ENCODE results near the gene DIPK1C.
A peak's percentile ranks its signal among the peaks of the same experiment; 100 is the strongest.

The DIPK1C gene

DNA sequence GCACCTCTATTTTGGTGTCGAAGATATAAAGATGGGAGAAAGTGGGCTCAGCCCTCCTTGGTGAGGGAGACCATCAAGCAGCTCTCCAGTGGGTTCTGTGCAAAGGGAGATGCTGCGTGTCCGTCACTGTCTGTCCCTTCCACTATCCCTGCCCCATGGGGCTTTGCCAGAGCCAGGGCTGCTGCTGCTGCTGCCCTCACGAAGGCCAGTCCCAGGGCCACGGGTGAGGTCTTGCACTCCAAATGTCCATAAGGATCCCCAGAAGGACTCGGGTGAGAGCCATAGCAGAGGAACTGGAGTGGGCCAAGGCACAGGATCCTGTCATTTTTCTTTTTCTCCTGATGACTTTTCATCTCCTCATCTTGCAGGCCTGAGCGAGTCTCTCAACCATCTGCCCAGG lies 3.7 kb upstream of the DIPK1C start:
- H3K4me3 ChIP-seq (replicated peaks in 1 of 2; ENCODE audit: low read depth in 2 of 2, low read length in 2 of 2): no peak overlapping the region
- TF ChIP-seq, protein P1, sequence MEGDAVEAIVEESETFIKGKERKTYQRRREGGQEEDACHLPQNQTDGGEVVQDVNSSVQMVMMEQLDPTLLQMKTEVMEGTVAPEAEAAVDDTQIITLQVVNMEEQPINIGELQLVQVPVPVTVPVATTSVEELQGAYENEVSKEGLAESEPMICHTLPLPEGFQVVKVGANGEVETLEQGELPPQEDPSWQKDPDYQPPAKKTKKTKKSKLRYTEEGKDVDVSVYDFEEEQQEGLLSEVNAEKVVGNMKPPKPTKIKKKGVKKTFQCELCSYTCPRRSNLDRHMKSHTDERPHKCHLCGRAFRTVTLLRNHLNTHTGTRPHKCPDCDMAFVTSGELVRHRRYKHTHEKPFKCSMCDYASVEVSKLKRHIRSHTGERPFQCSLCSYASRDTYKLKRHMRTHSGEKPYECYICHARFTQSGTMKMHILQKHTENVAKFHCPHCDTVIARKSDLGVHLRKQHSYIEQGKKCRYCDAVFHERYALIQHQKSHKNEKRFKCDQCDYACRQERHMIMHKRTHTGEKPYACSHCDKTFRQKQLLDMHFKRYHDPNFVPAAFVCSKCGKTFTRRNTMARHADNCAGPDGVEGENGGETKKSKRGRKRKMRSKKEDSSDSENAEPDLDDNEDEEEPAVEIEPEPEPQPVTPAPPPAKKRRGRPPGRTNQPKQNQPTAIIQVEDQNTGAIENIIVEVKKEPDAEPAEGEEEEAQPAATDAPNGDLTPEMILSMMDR (IDR thresholded peaks at IDR 0.05; ENCODE audit: low read depth, low read length): no peak
- no peak for DNase-seq (ENCODE audit: low read depth in 2 of 2)

DNA sequence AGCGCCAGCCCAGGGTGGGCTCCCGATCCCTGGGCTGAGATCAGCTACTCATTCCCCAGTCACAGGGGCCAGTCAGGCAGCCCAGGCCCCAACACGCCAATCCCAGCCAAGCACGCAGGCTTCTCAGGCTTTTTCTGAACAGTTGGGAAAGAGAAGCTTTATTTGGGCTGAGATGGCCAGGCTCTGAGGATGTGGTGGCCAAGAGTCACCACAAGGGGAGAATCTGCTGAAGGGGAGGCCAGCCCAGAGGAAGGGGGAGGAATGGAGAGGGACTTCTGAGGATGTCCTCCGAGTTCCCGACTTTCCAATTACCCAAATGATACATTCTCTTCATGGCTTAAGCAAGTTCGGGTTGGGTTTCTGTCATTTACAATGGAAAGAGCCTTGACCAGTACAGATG lies 2.8 kb upstream of the DIPK1C start:
- H3K4me3 ChIP-seq (replicated peaks in 1 of 2; ENCODE audit: low read depth in 2 of 2, low read length in 2 of 2): no peak overlapping the region
- TF ChIP-seq, protein P1 (IDR thresholded peaks at IDR 0.05; ENCODE audit: low read depth, low read length): peak; percentile 43
- DNase-seq (ENCODE audit: low read depth in 2 of 2): no peak

DNA sequence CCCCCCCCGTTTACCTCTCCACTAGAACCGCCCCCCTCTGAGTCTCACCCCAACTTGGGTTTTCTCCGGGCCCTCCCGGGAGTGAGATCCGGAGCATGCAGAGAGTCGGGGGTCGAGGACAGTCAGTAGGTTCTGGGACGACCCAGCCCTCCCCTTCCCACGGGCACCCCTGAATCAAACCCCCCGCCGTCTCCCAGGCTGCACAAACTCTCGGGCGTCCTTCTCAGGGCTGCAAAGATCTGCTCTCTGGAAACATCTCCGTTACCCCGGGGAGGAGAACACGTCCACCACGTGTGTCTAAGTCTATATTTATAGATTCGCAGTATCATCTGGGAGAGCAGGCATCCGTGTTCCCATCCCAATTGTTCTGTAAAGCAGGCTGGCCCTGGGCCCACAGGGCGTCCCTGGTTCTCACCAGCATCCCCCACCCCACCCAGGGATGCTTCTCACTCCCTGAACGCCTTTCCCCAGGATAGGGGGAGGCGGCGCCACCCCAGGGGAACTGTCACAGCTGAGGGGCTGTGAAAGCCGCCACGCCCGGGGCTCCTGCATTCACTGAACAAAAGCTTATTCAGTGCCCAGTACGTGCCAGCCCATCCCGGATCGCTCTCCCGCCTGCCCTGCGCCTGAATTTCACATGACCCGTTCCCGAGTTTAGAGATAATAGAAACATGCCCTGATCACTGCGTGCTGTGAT lies 765 bp upstream of the DIPK1C start:
- DNase-seq (ENCODE audit: low read depth in 2 of 2): no peak
- TF ChIP-seq, protein P1 (IDR thresholded peaks at IDR 0.05; ENCODE audit: low read depth, low read length): no peak
- no peak overlapping the region for H3K4me3 ChIP-seq (replicated peaks in 1 of 2; ENCODE audit: low read depth in 2 of 2, low read length in 2 of 2)

DNA sequence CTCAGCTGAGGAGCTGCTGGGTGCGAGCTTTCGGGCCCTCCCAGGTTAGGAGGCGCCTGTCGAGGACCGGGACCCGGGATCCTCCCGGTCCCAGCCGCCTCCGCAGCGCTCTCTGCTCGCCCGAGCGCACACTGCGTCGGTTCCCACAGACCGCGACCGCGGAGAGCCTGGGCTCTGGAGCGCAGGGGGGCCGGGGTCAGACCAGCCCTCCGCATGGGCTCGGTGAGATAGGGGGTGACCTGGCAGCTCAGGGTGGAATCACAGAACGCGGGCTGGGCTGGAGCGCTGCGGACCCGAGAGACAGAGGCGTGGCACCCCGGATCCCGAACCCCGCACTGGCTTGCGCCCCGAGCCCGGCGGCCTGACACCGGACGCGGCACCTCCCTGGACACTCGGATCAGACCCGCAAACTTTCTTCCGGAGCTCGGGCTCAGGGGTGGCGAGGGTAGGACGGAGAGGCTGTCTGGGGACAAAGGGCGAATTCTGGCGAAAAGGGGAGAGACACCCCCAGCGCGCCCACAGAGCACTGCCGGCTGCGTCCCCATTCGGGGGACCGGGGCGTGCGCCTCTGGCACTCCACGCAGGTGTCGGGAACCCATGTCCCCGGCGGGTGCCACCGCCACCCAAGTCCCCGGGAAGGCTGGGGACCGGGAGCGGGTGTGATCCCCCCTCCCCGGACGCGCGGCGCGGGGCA lies 612 bp downstream of the DIPK1C start:
- no peak for DNase-seq (ENCODE audit: low read depth in 2 of 2)
- TF ChIP-seq, protein P1 (IDR thresholded peaks at IDR 0.05; ENCODE audit: low read depth, low read length): no peak
- peak overlapping the region in 1 of 2 donors; percentile 3 for H3K4me3 ChIP-seq (replicated peaks in 1 of 2; ENCODE audit: low read depth in 2 of 2, low read length in 2 of 2)

DNA sequence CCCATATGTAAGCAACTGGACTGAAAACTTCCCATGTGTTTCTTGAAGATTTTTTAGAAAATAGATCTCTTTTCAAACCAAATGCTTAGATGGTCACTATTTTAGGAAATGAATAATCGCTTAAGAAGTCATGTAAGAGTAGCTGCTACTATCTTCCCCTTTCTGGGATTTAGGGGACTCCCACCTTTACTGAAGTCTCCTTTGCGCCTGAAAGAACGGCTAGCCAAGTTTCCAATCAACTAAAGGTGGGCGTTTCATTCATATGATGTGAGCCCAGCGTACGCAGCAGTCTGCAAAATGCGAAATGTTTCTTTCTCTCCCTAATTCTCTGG lies 1.1 kb downstream of the DIPK1C start:
- TF ChIP-seq, protein P1 (IDR thresholded peaks at IDR 0.05; ENCODE audit: low read depth, low read length): no peak
- no peak for DNase-seq (ENCODE audit: low read depth in 2 of 2)
- H3K4me3 ChIP-seq (replicated peaks in 1 of 2; ENCODE audit: low read depth in 2 of 2, low read length in 2 of 2): no peak overlapping the region

DNA sequence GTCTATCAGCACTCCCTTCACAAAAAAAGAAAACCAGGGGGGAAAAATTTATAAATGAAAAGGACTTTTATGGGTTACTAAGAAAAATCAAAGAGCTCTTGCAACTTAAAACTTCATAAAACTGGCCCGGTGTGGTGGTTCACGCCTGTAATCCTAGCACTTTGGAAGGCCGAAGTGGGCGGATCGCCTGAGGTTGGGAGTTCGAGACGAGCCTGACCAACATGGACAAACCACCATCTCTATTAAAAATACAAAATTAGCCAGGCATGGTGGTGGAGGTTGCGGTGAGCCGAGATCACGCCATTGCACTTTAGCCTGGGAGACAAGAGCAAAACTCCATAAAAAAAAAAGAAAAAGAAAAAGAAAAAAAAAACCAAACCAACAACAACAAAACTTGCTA lies 1.7 kb downstream of the DIPK1C start:
- TF ChIP-seq, protein P1 (IDR thresholded peaks at IDR 0.05; ENCODE audit: low read depth, low read length): no peak
- no peak for DNase-seq (ENCODE audit: low read depth in 2 of 2)
- no peak overlapping the region for H3K4me3 ChIP-seq (replicated peaks in 1 of 2; ENCODE audit: low read depth in 2 of 2, low read length in 2 of 2)

All from cardiac fibroblast (primary cell).